Tibial nerve (tissue), 4 donors: ENCODE measurements around the gene GALNT18.

Source experiments
- EP300 ChIP-seq, 2 donors: sonication (generic); formaldehyde crosslinking; IDR thresholded peaks; one replicate each; pipeline ENCODE4 v1.6.1; 2017; ENCODE audit warnings: antibody characterized with exemption in 2 of 2, mild to moderate bottlenecking in 1 of 2
- POLR2A ChIP-seq, 2 donors: fragments of 450-650 bp; IDR thresholded peaks; one replicate each; pipeline ENCODE4 v1.6.1; 2017; ENCODE audit warnings: antibody characterized with exemption in 2 of 2, mild to moderate bottlenecking in 2 of 2, moderate library complexity in 2 of 2
- TF ChIP-seq, protein P1 (sequence below), 5 experiments: fragments of 200-600 bp in 3 of 5; fragments of 450-650 bp in 2 of 5; sonication (generic) in 3 of 5; IDR thresholded peaks; one replicate each; pipeline ENCODE4 v1.5.1; 2016 to 2019; ENCODE audit warnings: antibody characterized with exemption in 5 of 5, mild to moderate bottlenecking in 3 of 5, moderate library complexity in 2 of 5

DNA sequence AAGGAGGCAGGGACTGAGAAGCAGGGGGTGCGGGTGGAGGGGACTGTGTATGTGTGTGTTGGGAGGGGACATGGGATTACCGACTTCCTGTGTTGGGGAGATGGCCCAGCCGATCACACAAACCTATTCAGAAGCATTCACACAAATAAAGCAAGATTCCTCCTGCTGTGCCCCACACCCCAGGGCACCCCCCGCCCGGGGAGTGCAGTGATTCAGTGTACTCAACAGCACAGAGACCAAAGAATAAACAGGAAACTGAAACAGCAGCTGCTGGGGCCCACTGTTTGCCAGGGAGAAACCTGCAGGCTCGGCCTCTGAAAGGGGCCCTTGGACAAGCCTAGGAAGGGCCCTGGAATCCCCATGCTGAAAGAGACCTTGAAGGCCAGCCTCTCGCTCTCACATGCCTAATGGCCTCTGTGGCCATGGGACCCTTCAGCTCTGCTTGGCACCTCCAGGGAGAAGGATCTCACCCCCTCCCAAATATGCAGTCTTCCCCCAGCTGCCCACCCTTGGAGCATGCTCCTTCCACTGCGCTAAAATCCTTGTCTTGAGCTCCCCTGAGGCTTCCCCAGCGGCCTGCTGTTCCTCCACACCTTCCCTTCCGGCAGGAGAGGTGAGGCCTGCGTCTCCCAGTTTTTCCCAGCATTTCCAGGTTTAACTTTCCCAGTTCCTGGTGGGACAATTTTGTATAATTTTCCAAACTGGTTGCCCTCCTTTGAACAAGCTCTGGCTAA lies 341.7 kb downstream of the GALNT18 start:
- TF ChIP-seq, protein P1, sequence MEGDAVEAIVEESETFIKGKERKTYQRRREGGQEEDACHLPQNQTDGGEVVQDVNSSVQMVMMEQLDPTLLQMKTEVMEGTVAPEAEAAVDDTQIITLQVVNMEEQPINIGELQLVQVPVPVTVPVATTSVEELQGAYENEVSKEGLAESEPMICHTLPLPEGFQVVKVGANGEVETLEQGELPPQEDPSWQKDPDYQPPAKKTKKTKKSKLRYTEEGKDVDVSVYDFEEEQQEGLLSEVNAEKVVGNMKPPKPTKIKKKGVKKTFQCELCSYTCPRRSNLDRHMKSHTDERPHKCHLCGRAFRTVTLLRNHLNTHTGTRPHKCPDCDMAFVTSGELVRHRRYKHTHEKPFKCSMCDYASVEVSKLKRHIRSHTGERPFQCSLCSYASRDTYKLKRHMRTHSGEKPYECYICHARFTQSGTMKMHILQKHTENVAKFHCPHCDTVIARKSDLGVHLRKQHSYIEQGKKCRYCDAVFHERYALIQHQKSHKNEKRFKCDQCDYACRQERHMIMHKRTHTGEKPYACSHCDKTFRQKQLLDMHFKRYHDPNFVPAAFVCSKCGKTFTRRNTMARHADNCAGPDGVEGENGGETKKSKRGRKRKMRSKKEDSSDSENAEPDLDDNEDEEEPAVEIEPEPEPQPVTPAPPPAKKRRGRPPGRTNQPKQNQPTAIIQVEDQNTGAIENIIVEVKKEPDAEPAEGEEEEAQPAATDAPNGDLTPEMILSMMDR (IDR thresholded peaks at IDR 0.05) = no peak
- no peak for TF ChIP-seq EP300 (IDR thresholded peaks at IDR 0.05)
- TF ChIP-seq POLR2A (IDR thresholded peaks at IDR 0.05) = no peak
